Gastrocnemius medialis (tissue), 4 donors: Measurements from ENCODE around the gene LPCAT1.

ENCODE experiments used
- CTCF ChIP-seq, 5 experiments: fragments of 450-650 bp in 3 of 5; fragments of 200-600 bp in 2 of 5; sonication (generic) in 2 of 5; IDR thresholded peaks in 4 of 5; conservative IDR thresholded peaks in 1 of 5; 1 replicate in 4 of 5; 2 replicates in 1 of 5; pipeline ENCODE4 v1.5.1; 2016 to 2019; ENCODE audit warnings: antibody characterized with exemption in 5 of 5, mild to moderate bottlenecking in 3 of 5, moderate library complexity in 3 of 5
- POLR2A ChIP-seq, 2 donors: fragments of 450-650 bp; IDR thresholded peaks; one replicate each; pipeline ENCODE4 v1.6.1; 2017; ENCODE audit warnings: antibody characterized with exemption in 2 of 2, mild to moderate bottlenecking in 2 of 2, moderate library complexity in 2 of 2

GRCh38 chr5:1555808-1556731 lies 32.3 kb upstream of the LPCAT1 start:
- TF ChIP-seq CTCF (IDR thresholded peaks at IDR 0.05 in 4 of 5, conservative IDR thresholded peaks at IDR 0.05 in 1 of 5) (no peak), POLR2A (IDR thresholded peaks at IDR 0.05) (no peak)
